ENCODE data around the gene LILRA6. TPM values are rescaled to one million over a fixed set of nuclear protein-coding genes. Genes with fewer than 3 reads are reported as not detected.
"Not testable (repeated sequence)": the region's sequence is repeated elsewhere in the genome, so short reads cannot be mapped to it uniquely, and the experiment has no call there.

Gene LILRA6
- total RNA-seq, 1 donor from 2014 or later: not detected

DNA sequence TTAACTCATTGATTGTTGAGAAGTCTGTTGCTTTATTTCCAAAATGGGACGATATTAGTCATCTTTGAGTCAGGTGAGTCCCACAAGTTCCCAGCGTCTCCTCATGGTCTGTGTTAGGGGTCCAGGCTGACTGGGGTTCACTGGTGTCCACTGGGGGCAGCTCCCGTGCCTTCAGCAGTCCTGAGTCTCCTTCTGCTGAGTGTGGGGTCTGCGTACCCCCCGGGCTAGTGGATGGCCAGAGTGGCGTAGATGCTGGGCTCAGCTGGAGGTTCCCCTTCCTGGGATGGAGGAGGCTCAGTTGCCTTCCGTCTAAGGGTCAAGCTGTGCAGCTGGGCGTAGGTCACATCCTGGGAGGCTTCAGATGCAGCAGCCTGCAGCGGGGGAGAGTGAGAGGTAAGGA, 25.7 kb downstream of the LILRA6 start:
- H3K4me2 ChIP-seq (ENCODE audit: low read length): no peak overlapping the region
- no peaks in the 10 kb centered on the region for H3K4me1 ChIP-seq (ENCODE audit: insufficient read depth, low read length)
- no peaks in the 10 kb centered on the region for H3K79me2 ChIP-seq (ENCODE audit: insufficient read depth, low read length)
- peaks cover 8% of the 10 kb centered on the region for H3K36me3 Mint-ChIP-seq (ENCODE audit: low read depth, unreplicated experiment)
- no peaks in the 10 kb centered on the region for H3K9me3 ChIP-seq (ENCODE audit: insufficient read depth, low read depth, low read length)
- no peak overlapping the region for H2AFZ ChIP-seq (ENCODE audit: low read depth, low read length)
- H3K9me3 Mint-ChIP-seq (ENCODE audit: unreplicated experiment): no peaks in the 10 kb centered on the region
- H3K9ac ChIP-seq (ENCODE audit: low read length): no peak overlapping the region
- no peaks in the 10 kb centered on the region for H3K4me1 Mint-ChIP-seq (ENCODE audit: low read depth, unreplicated experiment)
- H3K27me3 ChIP-seq (ENCODE audit: insufficient read depth, low read length): no peaks in the 10 kb centered on the region
- H3K27ac ChIP-seq (ENCODE audit: low read depth, low read length): no peak overlapping the region
- H3K4me3 ChIP-seq (ENCODE audit: insufficient read depth, low read depth, low read length): no peak overlapping the region
- H3K27me3 Mint-ChIP-seq (ENCODE audit: low read depth, unreplicated experiment): peaks cover 1% of the 10 kb centered on the region
- FAIRE-seq (no peak), DNase-seq (ENCODE audit: low read depth) (no peak)
- no peaks in the 10 kb centered on the region for H3K36me3 ChIP-seq (ENCODE audit: insufficient read depth, low read length)
- no peak overlapping the region for H3K4me3 Mint-ChIP-seq (ENCODE audit: unreplicated experiment)
- H4K20me1 ChIP-seq (ENCODE audit: insufficient read depth, low read length): peaks cover 18% of the 10 kb centered on the region
- no peak overlapping the region for H3K27ac Mint-ChIP-seq (ENCODE audit: unreplicated experiment)
- TF ChIP-seq, protein P1, sequence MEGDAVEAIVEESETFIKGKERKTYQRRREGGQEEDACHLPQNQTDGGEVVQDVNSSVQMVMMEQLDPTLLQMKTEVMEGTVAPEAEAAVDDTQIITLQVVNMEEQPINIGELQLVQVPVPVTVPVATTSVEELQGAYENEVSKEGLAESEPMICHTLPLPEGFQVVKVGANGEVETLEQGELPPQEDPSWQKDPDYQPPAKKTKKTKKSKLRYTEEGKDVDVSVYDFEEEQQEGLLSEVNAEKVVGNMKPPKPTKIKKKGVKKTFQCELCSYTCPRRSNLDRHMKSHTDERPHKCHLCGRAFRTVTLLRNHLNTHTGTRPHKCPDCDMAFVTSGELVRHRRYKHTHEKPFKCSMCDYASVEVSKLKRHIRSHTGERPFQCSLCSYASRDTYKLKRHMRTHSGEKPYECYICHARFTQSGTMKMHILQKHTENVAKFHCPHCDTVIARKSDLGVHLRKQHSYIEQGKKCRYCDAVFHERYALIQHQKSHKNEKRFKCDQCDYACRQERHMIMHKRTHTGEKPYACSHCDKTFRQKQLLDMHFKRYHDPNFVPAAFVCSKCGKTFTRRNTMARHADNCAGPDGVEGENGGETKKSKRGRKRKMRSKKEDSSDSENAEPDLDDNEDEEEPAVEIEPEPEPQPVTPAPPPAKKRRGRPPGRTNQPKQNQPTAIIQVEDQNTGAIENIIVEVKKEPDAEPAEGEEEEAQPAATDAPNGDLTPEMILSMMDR (IDR thresholded peaks at IDR 0.05; ENCODE audit: insufficient read depth, low read depth, low read length): no peak
- no peak for TF ChIP-seq EZH2 (IDR thresholded peaks at IDR 0.05; ENCODE audit: insufficient read depth, low read length)

DNA sequence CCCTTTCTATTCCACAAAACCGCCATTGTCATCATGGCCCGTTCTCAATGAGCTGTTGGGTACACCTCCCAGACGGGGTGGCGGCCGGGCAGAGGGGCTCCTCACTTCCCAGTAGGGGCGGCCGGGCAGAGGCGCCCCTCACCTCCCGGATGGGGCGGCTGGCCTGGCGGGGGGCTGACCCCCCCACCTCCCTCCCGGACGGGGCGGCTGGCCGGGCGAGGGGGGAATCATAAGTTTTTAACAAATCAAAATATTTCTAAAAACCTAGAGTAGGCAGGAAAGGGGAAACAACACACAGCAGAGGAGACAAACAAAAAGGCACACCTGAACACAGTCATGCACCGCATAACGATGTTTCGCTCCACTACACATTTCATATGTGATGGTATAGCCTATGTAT, 27.9 kb downstream of the LILRA6 start:
- H3K4me2 ChIP-seq (ENCODE audit: low read length); FAIRE-seq; H3K79me2 ChIP-seq (ENCODE audit: insufficient read depth, low read length); H3K4me3 ChIP-seq (ENCODE audit: insufficient read depth, low read depth, low read length); H3K27me3 ChIP-seq (ENCODE audit: insufficient read depth, low read length); DNase-seq (ENCODE audit: low read depth); H3K27ac ChIP-seq (ENCODE audit: low read depth, low read length); H3K9ac ChIP-seq (ENCODE audit: low read length); H3K27ac Mint-ChIP-seq (ENCODE audit: unreplicated experiment); H2AFZ ChIP-seq (ENCODE audit: low read depth, low read length); H3K9me3 ChIP-seq (ENCODE audit: insufficient read depth, low read depth, low read length); H3K9me3 Mint-ChIP-seq (ENCODE audit: unreplicated experiment); H3K36me3 ChIP-seq (ENCODE audit: insufficient read depth, low read length); H3K4me3 Mint-ChIP-seq (ENCODE audit: unreplicated experiment); H3K27me3 Mint-ChIP-seq (ENCODE audit: low read depth, unreplicated experiment): not testable (repeated sequence)
- Histone ChIP-seq H3K4me1 (ENCODE audit: insufficient read depth, low read length) (peaks cover 12% of the 10 kb centered on the region), H4K20me1 (ENCODE audit: insufficient read depth, low read length) (peaks cover 38% of the 10 kb centered on the region)
- peaks cover 12% of the 10 kb centered on the region for H3K36me3 Mint-ChIP-seq (ENCODE audit: low read depth, unreplicated experiment)
- peaks cover 13% of the 10 kb centered on the region for H3K4me1 Mint-ChIP-seq (ENCODE audit: low read depth, unreplicated experiment)

DNA sequence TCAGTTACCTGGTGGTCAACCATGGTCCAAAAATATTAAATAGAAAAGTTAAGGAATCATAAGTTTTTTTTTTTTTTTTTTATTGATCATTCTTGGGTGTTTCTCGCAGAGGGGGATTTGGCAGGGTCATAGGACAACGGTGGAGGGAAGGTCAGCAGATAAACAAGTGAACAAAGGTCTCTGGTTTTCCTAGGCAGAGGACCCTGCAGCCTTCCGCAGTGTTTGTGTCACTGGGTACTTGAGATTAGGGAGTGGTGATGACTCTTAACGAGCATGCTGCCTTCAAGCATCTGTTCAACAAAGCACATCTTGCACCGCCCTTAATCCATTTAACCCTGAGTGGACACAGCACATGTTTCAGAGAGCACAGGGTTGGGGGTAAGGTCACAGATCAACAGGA, 28.4 kb downstream of the LILRA6 start:
- not testable (repeated sequence) for H3K9me3 Mint-ChIP-seq (ENCODE audit: unreplicated experiment); H3K79me2 ChIP-seq (ENCODE audit: insufficient read depth, low read length); H3K27ac ChIP-seq (ENCODE audit: low read depth, low read length); H3K9me3 ChIP-seq (ENCODE audit: insufficient read depth, low read depth, low read length); H3K36me3 ChIP-seq (ENCODE audit: insufficient read depth, low read length); H3K27me3 Mint-ChIP-seq (ENCODE audit: low read depth, unreplicated experiment); H2AFZ ChIP-seq (ENCODE audit: low read depth, low read length); H3K4me3 Mint-ChIP-seq (ENCODE audit: unreplicated experiment); H3K4me2 ChIP-seq (ENCODE audit: low read length); H3K27me3 ChIP-seq (ENCODE audit: insufficient read depth, low read length); H3K9ac ChIP-seq (ENCODE audit: low read length); H3K4me3 ChIP-seq (ENCODE audit: insufficient read depth, low read depth, low read length); FAIRE-seq; H3K27ac Mint-ChIP-seq (ENCODE audit: unreplicated experiment); DNase-seq (ENCODE audit: low read depth)
- H4K20me1 ChIP-seq (ENCODE audit: insufficient read depth, low read length): peaks cover 43% of the 10 kb centered on the region
- peaks cover 18% of the 10 kb centered on the region for H3K4me1 ChIP-seq (ENCODE audit: insufficient read depth, low read length)
- Mint-ChIP-seq H3K36me3 (ENCODE audit: low read depth, unreplicated experiment) (peaks cover 12% of the 10 kb centered on the region), H3K4me1 (ENCODE audit: low read depth, unreplicated experiment) (peaks cover 14% of the 10 kb centered on the region)

DNA sequence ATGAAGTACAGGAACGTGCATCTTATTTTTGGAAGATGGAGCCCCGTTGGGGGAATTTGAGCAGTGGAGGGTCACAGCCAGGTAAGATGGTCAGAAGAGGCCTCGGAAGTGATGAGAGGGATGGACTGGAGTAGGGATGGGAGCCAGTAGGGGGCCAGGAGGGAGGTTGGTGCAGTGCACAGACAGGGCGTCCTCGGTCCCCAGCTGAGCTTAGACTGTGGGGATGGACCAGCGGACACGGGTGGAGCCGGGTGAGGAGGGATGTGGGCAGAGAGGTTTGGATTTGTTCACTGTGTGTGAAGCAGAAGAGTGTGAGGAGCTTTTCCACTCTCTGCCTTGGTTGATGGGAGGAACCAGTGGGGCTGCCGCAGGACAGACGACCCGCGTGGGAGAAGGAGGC, 31.4 kb downstream of the LILRA6 start:
- Histone ChIP-seq H3K4me3 (ENCODE audit: insufficient read depth, low read depth, low read length) (no peak overlapping the region), H3K27ac (ENCODE audit: low read depth, low read length) (no peak overlapping the region)

More for the DNA sequence above, 31.4 kb downstream of the LILRA6 start:
- Histone ChIP-seq H3K9ac (ENCODE audit: low read length) (no peak overlapping the region), H3K36me3 (ENCODE audit: insufficient read depth, low read length) (peaks cover 17% of the 10 kb centered on the region), H3K27me3 (ENCODE audit: insufficient read depth, low read length) (no peaks in the 10 kb centered on the region), H2AFZ (ENCODE audit: low read depth, low read length) (no peak overlapping the region), H3K4me1 (ENCODE audit: insufficient read depth, low read length) (peaks cover 32% of the 10 kb centered on the region), H3K9me3 (ENCODE audit: insufficient read depth, low read depth, low read length) (no peaks in the 10 kb centered on the region), H3K4me2 (ENCODE audit: low read length) (no peak overlapping the region), H4K20me1 (ENCODE audit: insufficient read depth, low read length) (peaks cover 69% of the 10 kb centered on the region), H3K79me2 (ENCODE audit: insufficient read depth, low read length) (peaks cover 32% of the 10 kb centered on the region)
- H3K27ac Mint-ChIP-seq (ENCODE audit: unreplicated experiment): no peak overlapping the region
- H3K27me3 Mint-ChIP-seq (ENCODE audit: low read depth, unreplicated experiment): no peaks in the 10 kb centered on the region
- peaks cover 11% of the 10 kb centered on the region for H3K36me3 Mint-ChIP-seq (ENCODE audit: low read depth, unreplicated experiment)
- no peak for FAIRE-seq
- TF ChIP-seq, protein P1 (IDR thresholded peaks at IDR 0.05; ENCODE audit: insufficient read depth, low read depth, low read length): no peak
- no peak for TF ChIP-seq EZH2 (IDR thresholded peaks at IDR 0.05; ENCODE audit: insufficient read depth, low read length)
- H3K4me3 Mint-ChIP-seq (ENCODE audit: unreplicated experiment): no peak overlapping the region
- peaks cover 23% of the 10 kb centered on the region for H3K4me1 Mint-ChIP-seq (ENCODE audit: low read depth, unreplicated experiment)
- no peaks in the 10 kb centered on the region for H3K9me3 Mint-ChIP-seq (ENCODE audit: unreplicated experiment)
- no peak for DNase-seq (ENCODE audit: low read depth)

All from astrocyte (in vitro differentiated cells and primary cell).